ENCODE results near the gene HPX. TPM values are rescaled to one million over a fixed set of nuclear protein-coding genes. Genes with fewer than 3 reads are reported as not detected.

HPX gene
- total and polyA plus RNA-seq, 2 of the 4 experiments (the other 2 are of a cell fraction): 0.36 to 1.4 TPM

DNA sequence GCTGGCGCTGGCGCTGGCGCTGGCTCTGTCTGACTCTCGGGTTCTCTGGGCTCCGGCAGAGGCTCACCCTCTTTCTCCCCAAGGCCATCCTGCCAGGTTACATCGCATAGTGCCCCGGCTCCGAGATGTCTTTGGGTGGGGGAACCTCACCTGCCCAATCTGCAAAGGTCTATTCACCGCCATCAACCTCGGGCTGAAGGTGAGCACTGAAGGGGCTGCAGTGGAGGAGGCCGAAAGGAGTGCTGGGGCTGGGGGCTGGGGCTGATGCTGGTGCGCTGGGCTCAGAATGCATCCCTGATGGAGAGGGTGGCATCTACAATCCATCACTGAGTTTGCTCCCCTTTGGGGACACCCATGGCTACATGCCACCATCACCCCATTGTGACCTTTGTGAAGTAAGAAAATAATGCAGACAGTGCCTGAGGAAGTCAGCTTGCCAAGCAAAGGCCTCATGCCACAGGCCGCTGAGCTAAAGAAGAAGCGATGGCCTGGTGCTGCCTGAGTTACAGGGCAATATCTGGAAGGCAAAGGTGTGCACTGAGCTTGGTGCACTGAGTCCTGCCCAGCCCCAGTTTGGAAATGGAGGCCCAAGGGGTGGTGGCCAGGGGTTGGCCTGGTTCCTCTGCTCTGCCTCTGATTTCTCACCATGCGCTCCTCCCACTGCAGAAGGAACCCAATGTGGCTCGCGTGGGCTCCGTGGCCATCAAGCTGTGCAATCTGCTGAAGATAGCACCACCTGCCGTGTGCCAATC lies 49.9 kb downstream of the HPX start:
- Histone ChIP-seq H3K27ac (ENCODE audit: insufficient read depth, low read length) (peak overlapping the region; percentile 73), H2BK15ac (ENCODE audit: low read depth, low read length) (no peak overlapping the region), H2AFZ (replicated peaks; ENCODE audit: low read length, poor library complexity) (peak overlapping the region; percentile 89), H3K4me1 (ENCODE audit: control insufficient read depth, insufficient read depth, low read length) (peaks cover 6% of the 10 kb centered on the region), H3K23ac (ENCODE audit: low read depth, low read length) (peak overlapping the region; percentile 35), H2BK120ac (ENCODE audit: low read depth, low read length) (no peak overlapping the region), H4K20me1 (ENCODE audit: insufficient read depth, low read length) (no peaks in the 10 kb centered on the region), H4K8ac (ENCODE audit: low read depth in 2 of 2, low read length in 2 of 2) (peak overlapping the region; percentile 18 to 40; a peak in 2 of 4 replicates), H3K79me1 (ENCODE audit: low read depth in 1 of 2, low read length in 2 of 2) (peaks cover 5 to 29% of the 10 kb centered on the region in 2 experiments; a peak in 2 of 4 replicates), H3K56ac (ENCODE audit: extremely low read depth, insufficient read depth, low read length) (no peak overlapping the region), H3K36me3 (ENCODE audit: control insufficient read depth, insufficient read depth, low read length) (peaks cover 20% of the 10 kb centered on the region; the same call in 1 of the 2 replicates), H3K9ac (ENCODE audit: low read depth, low read length) (peak overlapping the region; percentile 80), H4K5ac (ENCODE audit: low read depth, low read length) (no peak overlapping the region), H2AK5ac (ENCODE audit: low read depth, low read length) (peak overlapping the region; percentile 20), H2BK5ac (ENCODE audit: low read depth, low read length, poor library complexity, severe bottlenecking) (peak overlapping the region; percentile 9), H3K9me3 (ENCODE audit: control insufficient read depth, insufficient read depth, low read length) (no peaks in the 10 kb centered on the region), H3K4me3 (ENCODE audit: insufficient read depth, low read depth, low read length) (peak overlapping the region; percentile 90), H3K9me1 (ENCODE audit: insufficient read depth, low read length) (peaks cover 22% of the 10 kb centered on the region), H2AK9ac (replicated peaks; ENCODE audit: low read depth, low read length, poor library complexity) (peak overlapping the region; percentile 98), H4K91ac (ENCODE audit: insufficient read depth, low read depth, low read length) (peak overlapping the region; percentile 50), H3K18ac (ENCODE audit: low read depth, low read length) (no peak overlapping the region), H3K4ac (ENCODE audit: low read depth, low read length) (peak overlapping the region; percentile 85), H3K14ac (replicated peaks; ENCODE audit: low read depth, low read length) (peak overlapping the region; percentile 78), H3K27me3 (ENCODE audit: control insufficient read depth, insufficient read depth, low read length) (no peaks in the 10 kb centered on the region), H2BK20ac (ENCODE audit: low read depth, low read length) (no peak overlapping the region), H3K4me2 (ENCODE audit: low read depth, low read length) (peak overlapping the region; percentile 96)
- dilution Hi-C loops (cut with HindIII; ENCODE audit: low sequenced_read_pairs, unreplicated experiment) (no loop called here), intact Hi-C loops (cut with micrococcal nuclease) (loop anchor here (2.0 kb wide), 1 partner anchor 28 kb away; the partner anchor contains the start of gene APBB1), in situ Hi-C loops (cut with MboI; ENCODE audit: low sequenced_read_pairs) (no loop called here)
- WGBS, 2 experiments (ENCODE audit: extremely low coverage in 2 of 2, insufficient read length in 1 of 2): 75% methylated on average over 5 of the region's 19 CpGs; no CpG with 5 or more reads in 1 of the 2 experiments
- ChIA-PET CTCF (interaction anchor here (1.1 kb wide), 1 partner anchor 29 kb away, joined by 4 read pairs; no protein-coding TSS in a partner anchor), POLR2A (ENCODE audit: unreplicated experiment) (no interaction called here)
- ATAC-seq (ENCODE audit: low read depth): no peak
- DNase-seq: no peak
- BruUV-seq (replicated peaks): TSS peak; percentile 84
- TF ChIP-seq MXI1 (IDR thresholded peaks at IDR 0.05; ENCODE audit: borderline replicate concordance, low read depth, low read length) (no peak), CEBPB (IDR thresholded peaks at IDR 0.05; ENCODE audit: low read depth, low read length) (no peak), BHLHE40 (IDR thresholded peaks at IDR 0.05; ENCODE audit: low read depth, low read length) (no peak), MAFK (IDR thresholded peaks at IDR 0.05; ENCODE audit: low read depth, low read length) (no peak), FOS (IDR thresholded peaks at IDR 0.05; ENCODE audit: low read depth, low read length) (no peak), RCOR1 (IDR thresholded peaks at IDR 0.05; ENCODE audit: insufficient replicate concordance, low read length) (no peak), POLR2A (IDR thresholded peaks at IDR 0.05; ENCODE audit: low read depth, low read length) (no peak), SMC3 (IDR thresholded peaks at IDR 0.05; ENCODE audit: low read depth, low read length) (no peak), USF2 (IDR thresholded peaks at IDR 0.05; ENCODE audit: low read depth, low read length) (no peak), RAD21 (IDR thresholded peaks at IDR 0.05; ENCODE audit: low read length) (no peak), MAZ (IDR thresholded peaks at IDR 0.05; ENCODE audit: borderline replicate concordance, low read depth, low read length) (no peak), CHD1 (IDR thresholded peaks at IDR 0.05; ENCODE audit: low read depth, low read length) (no peak), RFX5 (IDR thresholded peaks at IDR 0.05; ENCODE audit: low read depth, low read length) (no peak), NFE2L2 (IDR thresholded peaks at IDR 0.05; ENCODE audit: low read depth, low read length) (no peak)
- TF ChIP-seq, protein P1, sequence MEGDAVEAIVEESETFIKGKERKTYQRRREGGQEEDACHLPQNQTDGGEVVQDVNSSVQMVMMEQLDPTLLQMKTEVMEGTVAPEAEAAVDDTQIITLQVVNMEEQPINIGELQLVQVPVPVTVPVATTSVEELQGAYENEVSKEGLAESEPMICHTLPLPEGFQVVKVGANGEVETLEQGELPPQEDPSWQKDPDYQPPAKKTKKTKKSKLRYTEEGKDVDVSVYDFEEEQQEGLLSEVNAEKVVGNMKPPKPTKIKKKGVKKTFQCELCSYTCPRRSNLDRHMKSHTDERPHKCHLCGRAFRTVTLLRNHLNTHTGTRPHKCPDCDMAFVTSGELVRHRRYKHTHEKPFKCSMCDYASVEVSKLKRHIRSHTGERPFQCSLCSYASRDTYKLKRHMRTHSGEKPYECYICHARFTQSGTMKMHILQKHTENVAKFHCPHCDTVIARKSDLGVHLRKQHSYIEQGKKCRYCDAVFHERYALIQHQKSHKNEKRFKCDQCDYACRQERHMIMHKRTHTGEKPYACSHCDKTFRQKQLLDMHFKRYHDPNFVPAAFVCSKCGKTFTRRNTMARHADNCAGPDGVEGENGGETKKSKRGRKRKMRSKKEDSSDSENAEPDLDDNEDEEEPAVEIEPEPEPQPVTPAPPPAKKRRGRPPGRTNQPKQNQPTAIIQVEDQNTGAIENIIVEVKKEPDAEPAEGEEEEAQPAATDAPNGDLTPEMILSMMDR (conservative IDR thresholded peaks at IDR 0.05; ENCODE audit: low read depth, low read length): no peak
